Nasal cavity respiratory epithelium epithelial cell of viscerocranial mucosa (primary cell): Measurements from ENCODE around the gene BRIP1. TPM values are rescaled to one million over a fixed set of nuclear protein-coding genes. Genes with fewer than 3 reads are reported as not detected.

Source experiments
- total RNA-seq: library from RNA; depleted of rRNA; stranded (reverse); fragments of >200 nt; gene quantifications from 2 replicates; pipeline ENCODE4 v1.2.3, GENCODE V29; 2014

The BRIP1 gene
- total RNA-seq, result 3.1 TPM in 2 replicates

DNA sequence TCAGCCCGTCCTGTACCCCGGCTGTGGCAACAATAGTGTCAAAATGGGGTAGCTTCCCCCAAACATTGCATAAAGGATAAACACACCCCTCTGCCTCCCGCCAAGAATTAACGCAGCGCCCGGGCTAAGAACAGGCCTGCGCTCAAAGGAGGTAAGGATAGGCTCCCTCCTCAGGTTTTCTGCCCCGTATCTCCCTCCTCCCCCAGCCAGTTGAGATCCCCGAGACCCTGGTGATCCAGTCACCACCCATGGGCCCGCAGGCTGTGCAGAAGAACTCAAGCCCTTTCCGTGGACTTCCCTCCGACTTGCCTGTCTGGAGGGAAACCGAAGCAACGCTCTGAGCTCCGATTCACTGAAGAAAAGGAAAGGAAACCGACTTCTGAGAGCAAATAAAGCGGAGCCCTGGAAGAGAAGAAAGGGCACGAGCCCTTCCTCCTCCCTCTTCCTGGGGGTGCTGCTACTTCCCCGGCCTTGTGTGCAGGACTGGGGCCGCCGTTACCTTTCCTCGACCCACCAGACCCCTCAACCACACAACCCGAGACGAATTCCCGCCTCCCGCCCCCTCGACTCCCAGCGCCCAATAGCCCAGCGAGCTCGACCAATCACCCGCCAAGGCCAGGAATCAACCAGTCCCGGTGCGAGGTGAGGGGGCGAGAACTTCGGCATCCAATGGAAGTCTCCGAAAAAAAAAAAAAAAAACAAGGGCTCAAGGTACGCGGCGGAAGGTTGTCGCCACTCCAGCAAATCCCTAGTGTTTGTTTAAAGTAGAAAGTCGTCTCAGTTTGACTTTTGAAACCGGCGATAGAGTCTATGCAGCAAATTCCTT, at the start of gene BRIP1:
Gene BRIP1 (minus strand): TSS at position 554 of the 826 bp plus-strand sequence. CDS start 1,989 bp downstream, outside the sequence.

Other genes with a start within 250 kb of the BRIP1 start
- gene INTS2, start 64.5 kb upstream of the BRIP1 start, total RNA-seq, result 19.8 and 24.6 TPM in 2 replicates
- 45.8 and 75.0 TPM in 2 replicates for gene MED13, start 201.8 kb upstream of the BRIP1 start, total RNA-seq